ENCODE results near the gene NSMF.

GRCh38 chr9:137455359-137455991 lies 3.7 kb downstream of the NSMF start:
- no peak for TF ChIP-seq CTCF (IDR thresholded peaks at IDR 0.05; ENCODE audit: low read length)
- TF ChIP-seq EZH2 (IDR thresholded peaks at IDR 0.05; ENCODE audit: borderline replicate concordance, low read length), result no peak
